PC-9 (cell line): ENCODE data around the gene SRC.

ENCODE experiments used
- CTCF ChIP-seq: fragments of 200-600 bp; sonication (generic); conservative IDR thresholded peaks from 2 replicates; pipeline ENCODE4 v1.6.1; 2017; ENCODE audit warnings: mixed run types, antibody characterized with exemption, mild to moderate bottlenecking, moderate library complexity
- EZH2 ChIP-seq: fragments of 200-600 bp; sonication (generic); IDR thresholded peaks from 2 replicates; pipeline ENCODE4 v1.8.0; 2017; ENCODE audit warnings: antibody characterized with exemption, low read depth

GRCh38 chr20:37437676-37438075 lies 91.7 kb downstream of the SRC start:
- no peak for TF ChIP-seq CTCF
- no peak for TF ChIP-seq EZH2
